HEK293 (cell line): ENCODE results near the gene ISG15.

Experiments used
- BCL11A ChIP-seq: fragments of 450-650 bp; formaldehyde crosslinking; IDR thresholded peaks from 2 replicates; pipeline ENCODE4 v1.5.1; 2016; ENCODE audit warnings: low read depth, missing biosample characterization, missing genetic modification characterization
- ELK4 ChIP-seq: IDR thresholded peaks from 2 replicates; pipeline ENCODE4 v1.6.1; 2011; ENCODE audit warnings: mild to moderate bottlenecking, low read depth, low read length, borderline replicate concordance
- MEIS1 ChIP-seq: sonication (generic); formaldehyde crosslinking; IDR thresholded peaks from 2 replicates; pipeline ENCODE4 v1.8.1; 2022; ENCODE audit warnings: missing genetic modification reagents, mild to moderate bottlenecking, borderline replicate concordance
- MYNN ChIP-seq: fragments of 450-650 bp; formaldehyde crosslinking; IDR thresholded peaks from 2 replicates; pipeline ENCODE4 v1.5.1; 2016; ENCODE audit warnings: missing biosample characterization, missing genetic modification characterization, borderline replicate concordance
- PRDM1 ChIP-seq: fragments of 450-650 bp; formaldehyde crosslinking; IDR thresholded peaks from 2 replicates; pipeline ENCODE4; 2016; ENCODE audit warnings: missing biosample characterization, missing genetic modification characterization
- YY1 ChIP-seq: fragments of 450-650 bp; formaldehyde crosslinking; IDR thresholded peaks from 2 replicates; pipeline ENCODE4 v1.5.1; 2018; ENCODE audit warnings: missing biosample characterization, missing genetic modification characterization
- ZNF132 ChIP-seq: fragments of 450-650 bp; formaldehyde crosslinking; IDR thresholded peaks from 2 replicates; pipeline ENCODE4 v1.5.1; 2017; ENCODE audit warnings: missing biosample characterization, missing genetic modification characterization, borderline replicate concordance
- ZNF133 ChIP-seq: fragments of 450-650 bp; formaldehyde crosslinking; IDR thresholded peaks from 2 replicates; pipeline ENCODE4 v1.5.1; 2016; ENCODE audit warnings: missing biosample characterization, missing genetic modification characterization
- ZNF140 ChIP-seq: fragments of 450-650 bp; formaldehyde crosslinking; IDR thresholded peaks from 2 replicates; pipeline ENCODE4 v1.5.1; 2016; ENCODE audit warnings: missing biosample characterization, missing genetic modification characterization
- ZNF157 ChIP-seq: fragments of 450-650 bp; formaldehyde crosslinking; IDR thresholded peaks from 2 replicates; pipeline ENCODE4 v1.5.1; 2016; ENCODE audit warnings: missing biosample characterization, missing genetic modification characterization
- ZNF16 ChIP-seq: fragments of 450-650 bp; formaldehyde crosslinking; IDR thresholded peaks from 2 replicates; pipeline ENCODE4 v1.5.1; 2016; ENCODE audit warnings: low read depth, missing biosample characterization, missing genetic modification characterization
- ZNF175 ChIP-seq: fragments of 450-650 bp; formaldehyde crosslinking; IDR thresholded peaks from 2 replicates; pipeline ENCODE4 v1.5.1; 2016; ENCODE audit warnings: missing biosample characterization, missing genetic modification characterization
- ZNF2 ChIP-seq: fragments of 450-650 bp; formaldehyde crosslinking; IDR thresholded peaks from 2 replicates; pipeline ENCODE4 v1.5.1; 2016; ENCODE audit warnings: missing biosample characterization, missing genetic modification characterization
- ZNF214 ChIP-seq: fragments of 450-650 bp; formaldehyde crosslinking; IDR thresholded peaks from 2 replicates; pipeline ENCODE4 v1.5.1; 2017; ENCODE audit warnings: missing biosample characterization, mild to moderate bottlenecking, missing genetic modification characterization, borderline replicate concordance
- ZNF280C ChIP-seq: fragments of 450-650 bp; formaldehyde crosslinking; IDR thresholded peaks from 2 replicates; pipeline ENCODE4 v1.5.1; 2016; ENCODE audit warnings: missing biosample characterization, missing genetic modification characterization
- ZNF529 ChIP-seq: fragments of 450-650 bp; formaldehyde crosslinking; IDR thresholded peaks from 2 replicates; pipeline ENCODE4 v1.5.1; 2017; ENCODE audit warnings: missing genetic modification characterization, missing biosample characterization; ENCODE audit not compliant: insufficient replicate concordance
- ZNF548 ChIP-seq: fragments of 450-650 bp; formaldehyde crosslinking; IDR thresholded peaks from 2 replicates; pipeline ENCODE4 v1.5.1; 2016; ENCODE audit warnings: missing biosample characterization, missing genetic modification characterization
- ZSCAN30 ChIP-seq: fragments of 450-650 bp; IDR thresholded peaks from 2 replicates; pipeline ENCODE4 v1.5.1; 2018; ENCODE audit warnings: missing biosample characterization, mild to moderate bottlenecking, missing genetic modification characterization, moderate library complexity
- ZXDB ChIP-seq: fragments of 450-650 bp; formaldehyde crosslinking; IDR thresholded peaks from 2 replicates; pipeline ENCODE4 v1.5.1; 2016; ENCODE audit warnings: missing biosample characterization, missing genetic modification characterization
- TF ChIP-seq, protein P1 (sequence below): fragments of 450-650 bp; formaldehyde crosslinking; IDR thresholded peaks from 2 replicates; pipeline ENCODE4 v1.5.1; 2016; ENCODE audit warnings: missing biosample characterization, missing genetic modification characterization
- TF ChIP-seq, protein P2 (sequence below): fragments of 450-650 bp; formaldehyde crosslinking; IDR thresholded peaks from 2 replicates; pipeline ENCODE4 v1.5.1; 2016; ENCODE audit warnings: missing biosample characterization, missing genetic modification characterization

ISG15 gene

GRCh38 chr1:1058921-1059493, 45.7 kb downstream of the ISG15 start (continued):
- TF ChIP-seq ZNF280C (tag by site-specific recombination) (no peak), PRDM1 (tag by site-specific recombination) (no peak), ZNF140 (no peak), ZSCAN30 (no peak), ELK4 (no peak), ZNF214 (tag by site-specific recombination) (no peak), ZXDB (tag by site-specific recombination) (0 out of 2 replicates have a peak, but pooled peaks have one; percentile 39), ZNF132 (tag by site-specific recombination) (no peak), BCL11A (tag by site-specific recombination) (no peak), ZNF16 (no peak), ZNF548 (tag by site-specific recombination) (no peak), ZNF175 (no peak), MYNN (no peak), MEIS1 (CRISPR knock-in tag) (no peak), ZNF157 (tag by site-specific recombination) (no peak), ZNF2 (no peak), ZNF133 (tag by site-specific recombination) (no peak), YY1 (tag by site-specific recombination) (no peak), ZNF529 (tag by site-specific recombination) (no peak)
- TF ChIP-seq, protein P1, sequence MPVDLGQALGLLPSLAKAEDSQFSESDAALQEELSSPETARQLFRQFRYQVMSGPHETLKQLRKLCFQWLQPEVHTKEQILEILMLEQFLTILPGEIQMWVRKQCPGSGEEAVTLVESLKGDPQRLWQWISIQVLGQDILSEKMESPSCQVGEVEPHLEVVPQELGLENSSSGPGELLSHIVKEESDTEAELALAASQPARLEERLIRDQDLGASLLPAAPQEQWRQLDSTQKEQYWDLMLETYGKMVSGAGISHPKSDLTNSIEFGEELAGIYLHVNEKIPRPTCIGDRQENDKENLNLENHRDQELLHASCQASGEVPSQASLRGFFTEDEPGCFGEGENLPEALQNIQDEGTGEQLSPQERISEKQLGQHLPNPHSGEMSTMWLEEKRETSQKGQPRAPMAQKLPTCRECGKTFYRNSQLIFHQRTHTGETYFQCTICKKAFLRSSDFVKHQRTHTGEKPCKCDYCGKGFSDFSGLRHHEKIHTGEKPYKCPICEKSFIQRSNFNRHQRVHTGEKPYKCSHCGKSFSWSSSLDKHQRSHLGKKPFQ (tag by site-specific recombination): no peak
- TF ChIP-seq, protein P2, sequence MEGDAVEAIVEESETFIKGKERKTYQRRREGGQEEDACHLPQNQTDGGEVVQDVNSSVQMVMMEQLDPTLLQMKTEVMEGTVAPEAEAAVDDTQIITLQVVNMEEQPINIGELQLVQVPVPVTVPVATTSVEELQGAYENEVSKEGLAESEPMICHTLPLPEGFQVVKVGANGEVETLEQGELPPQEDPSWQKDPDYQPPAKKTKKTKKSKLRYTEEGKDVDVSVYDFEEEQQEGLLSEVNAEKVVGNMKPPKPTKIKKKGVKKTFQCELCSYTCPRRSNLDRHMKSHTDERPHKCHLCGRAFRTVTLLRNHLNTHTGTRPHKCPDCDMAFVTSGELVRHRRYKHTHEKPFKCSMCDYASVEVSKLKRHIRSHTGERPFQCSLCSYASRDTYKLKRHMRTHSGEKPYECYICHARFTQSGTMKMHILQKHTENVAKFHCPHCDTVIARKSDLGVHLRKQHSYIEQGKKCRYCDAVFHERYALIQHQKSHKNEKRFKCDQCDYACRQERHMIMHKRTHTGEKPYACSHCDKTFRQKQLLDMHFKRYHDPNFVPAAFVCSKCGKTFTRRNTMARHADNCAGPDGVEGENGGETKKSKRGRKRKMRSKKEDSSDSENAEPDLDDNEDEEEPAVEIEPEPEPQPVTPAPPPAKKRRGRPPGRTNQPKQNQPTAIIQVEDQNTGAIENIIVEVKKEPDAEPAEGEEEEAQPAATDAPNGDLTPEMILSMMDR: peak; percentile 44; the same call in 1 of the 2 replicates
